ENCODE results near the gene CDAN1.

GRCh38 chr15:42692536-42692935 lies 44.4 kb downstream of the CDAN1 start:
- TF ChIP-seq YY1 (IDR thresholded peaks at IDR 0.05; ENCODE audit: insufficient read depth, insufficient read length) (no peak), ZNF274 (IDR thresholded peaks at IDR 0.05; ENCODE audit: low read depth, low read length) (no peak)

All from NT2/D1 (cell line).